ENCODE data around the gene CYB561A3.

DNA sequence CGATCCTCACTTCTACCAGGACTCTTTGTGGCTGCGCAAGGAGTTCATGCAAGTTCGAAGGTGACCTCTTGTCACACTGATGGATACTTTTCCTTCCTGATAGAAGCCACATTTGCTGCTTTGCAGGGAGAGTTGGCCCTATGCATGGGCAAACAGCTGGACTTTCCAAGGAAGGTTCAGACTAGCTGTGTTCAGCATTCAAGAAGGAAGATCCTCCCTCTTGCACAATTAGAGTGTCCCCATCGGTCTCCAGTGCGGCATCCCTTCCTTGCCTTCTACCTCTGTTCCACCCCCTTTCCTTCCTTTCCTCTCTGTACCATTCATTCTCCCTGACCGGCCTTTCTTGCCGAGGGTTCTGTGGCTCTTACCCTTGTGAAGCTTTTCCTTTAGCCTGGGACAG lies 7.0 kb upstream of the CYB561A3 start:
- TF ChIP-seq, protein P1, sequence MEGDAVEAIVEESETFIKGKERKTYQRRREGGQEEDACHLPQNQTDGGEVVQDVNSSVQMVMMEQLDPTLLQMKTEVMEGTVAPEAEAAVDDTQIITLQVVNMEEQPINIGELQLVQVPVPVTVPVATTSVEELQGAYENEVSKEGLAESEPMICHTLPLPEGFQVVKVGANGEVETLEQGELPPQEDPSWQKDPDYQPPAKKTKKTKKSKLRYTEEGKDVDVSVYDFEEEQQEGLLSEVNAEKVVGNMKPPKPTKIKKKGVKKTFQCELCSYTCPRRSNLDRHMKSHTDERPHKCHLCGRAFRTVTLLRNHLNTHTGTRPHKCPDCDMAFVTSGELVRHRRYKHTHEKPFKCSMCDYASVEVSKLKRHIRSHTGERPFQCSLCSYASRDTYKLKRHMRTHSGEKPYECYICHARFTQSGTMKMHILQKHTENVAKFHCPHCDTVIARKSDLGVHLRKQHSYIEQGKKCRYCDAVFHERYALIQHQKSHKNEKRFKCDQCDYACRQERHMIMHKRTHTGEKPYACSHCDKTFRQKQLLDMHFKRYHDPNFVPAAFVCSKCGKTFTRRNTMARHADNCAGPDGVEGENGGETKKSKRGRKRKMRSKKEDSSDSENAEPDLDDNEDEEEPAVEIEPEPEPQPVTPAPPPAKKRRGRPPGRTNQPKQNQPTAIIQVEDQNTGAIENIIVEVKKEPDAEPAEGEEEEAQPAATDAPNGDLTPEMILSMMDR (IDR thresholded peaks at IDR 0.05), result no peak
- TF ChIP-seq REST (IDR thresholded peaks at IDR 0.05; ENCODE audit: insufficient read depth in 1 of 2, low read depth in 2 of 2, low read length in 1 of 2) (no peak), POLR2AphosphoS5 (IDR thresholded peaks at IDR 0.05; ENCODE audit: low read depth, low read length) (no peak), SIN3A (IDR thresholded peaks at IDR 0.05; ENCODE audit: borderline replicate concordance, insufficient read depth, low read depth, low read length) (no peak), TCF7L2 (IDR thresholded peaks at IDR 0.05; ENCODE audit: low read depth, low read length) (no peak)
